ENCODE measurements around the gene TTC7B.

The TTC7B gene

GRCh38 chr14:90523961-90524875 is 292.0 kb downstream of the TTC7B start:
- Histone ChIP-seq H3K9me3 (ENCODE audit: control insufficient read depth, insufficient read depth, low read length) (no peaks in the 10 kb centered on the region), H3K4me3 (ENCODE audit: low read depth, low read length) (no peak overlapping the region), H3K9ac (ENCODE audit: low read depth, low read length) (no peak overlapping the region), H3K4me1 (ENCODE audit: control insufficient read depth, insufficient read depth, low read length) (no peaks in the 10 kb centered on the region), H3K36me3 (ENCODE audit: control insufficient read depth, insufficient read depth, low read length) (no peaks in the 10 kb centered on the region), H3K27me3 (ENCODE audit: control insufficient read depth, insufficient read depth, low read length) (no peaks in the 10 kb centered on the region)

GRCh38 chr14:90523544-90523943 is 292.7 kb downstream of the TTC7B start:
- no peaks in the 10 kb centered on the region for H3K9me3 ChIP-seq (ENCODE audit: control insufficient read depth, insufficient read depth, low read length)

GRCh38 chr14:90522571-90523191 is 293.5 kb downstream of the TTC7B start:
- Histone ChIP-seq H3K4me3 (ENCODE audit: low read depth, low read length) (no peak overlapping the region), H3K36me3 (ENCODE audit: control insufficient read depth, insufficient read depth, low read length) (no peaks in the 10 kb centered on the region), H3K4me1 (ENCODE audit: control insufficient read depth, insufficient read depth, low read length) (peaks cover 2% of the 10 kb centered on the region), H3K9me3 (ENCODE audit: control insufficient read depth, insufficient read depth, low read length) (no peaks in the 10 kb centered on the region), H3K27me3 (ENCODE audit: control insufficient read depth, insufficient read depth, low read length) (no peaks in the 10 kb centered on the region), H3K9ac (ENCODE audit: low read depth, low read length) (no peak overlapping the region)

More at GRCh38 chr14:90523544-90523943, 292.7 kb downstream of the TTC7B start:
- no peaks in the 10 kb centered on the region for H3K27me3 ChIP-seq (ENCODE audit: control insufficient read depth, insufficient read depth, low read length)
- peaks cover under 1% of the 10 kb centered on the region for H3K4me1 ChIP-seq (ENCODE audit: control insufficient read depth, insufficient read depth, low read length)
- H3K9ac ChIP-seq (ENCODE audit: low read depth, low read length), result no peak overlapping the region
- H3K36me3 ChIP-seq (ENCODE audit: control insufficient read depth, insufficient read depth, low read length), result no peaks in the 10 kb centered on the region
- no peak overlapping the region for H3K4me3 ChIP-seq (ENCODE audit: low read depth, low read length)

GRCh38 chr14:90521930-90522483 is 294.2 kb downstream of the TTC7B start:
- Histone ChIP-seq H3K36me3 (ENCODE audit: control insufficient read depth, insufficient read depth, low read length) (no peaks in the 10 kb centered on the region), H3K4me1 (ENCODE audit: control insufficient read depth, insufficient read depth, low read length) (peaks cover 2% of the 10 kb centered on the region), H3K9ac (ENCODE audit: low read depth, low read length) (no peak overlapping the region), H3K9me3 (ENCODE audit: control insufficient read depth, insufficient read depth, low read length) (no peaks in the 10 kb centered on the region), H3K27me3 (ENCODE audit: control insufficient read depth, insufficient read depth, low read length) (no peaks in the 10 kb centered on the region), H3K4me3 (ENCODE audit: low read depth, low read length) (no peak overlapping the region)

- H3K4me3 ChIP-seq (ENCODE audit: low read depth, low read length), result no peak overlapping the region
- no peaks in the 10 kb centered on the region for H3K9me3 ChIP-seq (ENCODE audit: control insufficient read depth, insufficient read depth, low read length)
- H3K4me1 ChIP-seq (ENCODE audit: control insufficient read depth, insufficient read depth, low read length), result peaks cover 2% of the 10 kb centered on the region
- no peaks in the 10 kb centered on the region for H3K36me3 ChIP-seq (ENCODE audit: control insufficient read depth, insufficient read depth, low read length)
- no peak overlapping the region for H3K9ac ChIP-seq (ENCODE audit: low read depth, low read length)
- no peaks in the 10 kb centered on the region for H3K27me3 ChIP-seq (ENCODE audit: control insufficient read depth, insufficient read depth, low read length)
Observed at GRCh38 chr14:90521084-90521929, 294.9 kb downstream of the TTC7B start.

- H3K36me3 ChIP-seq (ENCODE audit: control insufficient read depth, insufficient read depth, low read length), result no peaks in the 10 kb centered on the region
- peaks cover 2% of the 10 kb centered on the region for H3K4me1 ChIP-seq (ENCODE audit: control insufficient read depth, insufficient read depth, low read length)
- no peak overlapping the region for H3K4me3 ChIP-seq (ENCODE audit: low read depth, low read length)
- no peaks in the 10 kb centered on the region for H3K9me3 ChIP-seq (ENCODE audit: control insufficient read depth, insufficient read depth, low read length)
- no peak overlapping the region for H3K9ac ChIP-seq (ENCODE audit: low read depth, low read length)
- H3K27me3 ChIP-seq (ENCODE audit: control insufficient read depth, insufficient read depth, low read length), result no peaks in the 10 kb centered on the region
Observed at GRCh38 chr14:90520326-90520725, 295.9 kb downstream of the TTC7B start.

GRCh38 chr14:90519262-90519920 is 296.8 kb downstream of the TTC7B start:
- Histone ChIP-seq H3K4me3 (ENCODE audit: low read depth, low read length) (no peak overlapping the region), H3K9me3 (ENCODE audit: control insufficient read depth, insufficient read depth, low read length) (no peaks in the 10 kb centered on the region), H3K36me3 (ENCODE audit: control insufficient read depth, insufficient read depth, low read length) (no peaks in the 10 kb centered on the region), H3K27me3 (ENCODE audit: control insufficient read depth, insufficient read depth, low read length) (no peaks in the 10 kb centered on the region), H3K4me1 (ENCODE audit: control insufficient read depth, insufficient read depth, low read length) (peaks cover 2% of the 10 kb centered on the region), H3K9ac (ENCODE audit: low read depth, low read length) (no peak overlapping the region)

GRCh38 chr14:90518941-90519256 is 297.3 kb downstream of the TTC7B start:
- no peak overlapping the region for H3K4me3 ChIP-seq (ENCODE audit: low read depth, low read length)
- H3K4me1 ChIP-seq (ENCODE audit: control insufficient read depth, insufficient read depth, low read length), result peaks cover 2% of the 10 kb centered on the region
- no peaks in the 10 kb centered on the region for H3K27me3 ChIP-seq (ENCODE audit: control insufficient read depth, insufficient read depth, low read length)
- no peak overlapping the region for H3K9ac ChIP-seq (ENCODE audit: low read depth, low read length)
- no peaks in the 10 kb centered on the region for H3K36me3 ChIP-seq (ENCODE audit: control insufficient read depth, insufficient read depth, low read length)
- H3K9me3 ChIP-seq (ENCODE audit: control insufficient read depth, insufficient read depth, low read length), result no peaks in the 10 kb centered on the region

GRCh38 chr14:90518069-90518940 is 297.9 kb downstream of the TTC7B start:
- peaks cover 2% of the 10 kb centered on the region for H3K4me1 ChIP-seq (ENCODE audit: control insufficient read depth, insufficient read depth, low read length)
- no peak overlapping the region for H3K9ac ChIP-seq (ENCODE audit: low read depth, low read length)
- H3K27me3 ChIP-seq (ENCODE audit: control insufficient read depth, insufficient read depth, low read length), result no peaks in the 10 kb centered on the region
- no peaks in the 10 kb centered on the region for H3K9me3 ChIP-seq (ENCODE audit: control insufficient read depth, insufficient read depth, low read length)
- H3K36me3 ChIP-seq (ENCODE audit: control insufficient read depth, insufficient read depth, low read length), result no peaks in the 10 kb centered on the region
- no peak overlapping the region for H3K4me3 ChIP-seq (ENCODE audit: low read depth, low read length)

- H3K4me1 ChIP-seq (ENCODE audit: control insufficient read depth, insufficient read depth, low read length), result peaks cover 2% of the 10 kb centered on the region
Observed at GRCh38 chr14:90517076-90517841, 299.0 kb downstream of the TTC7B start.

More at GRCh38 chr14:90517076-90517841, 299.0 kb downstream of the TTC7B start:
- Histone ChIP-seq H3K36me3 (ENCODE audit: control insufficient read depth, insufficient read depth, low read length) (no peaks in the 10 kb centered on the region), H3K4me3 (ENCODE audit: low read depth, low read length) (no peak overlapping the region), H3K9me3 (ENCODE audit: control insufficient read depth, insufficient read depth, low read length) (no peaks in the 10 kb centered on the region), H3K9ac (ENCODE audit: low read depth, low read length) (no peak overlapping the region), H3K27me3 (ENCODE audit: control insufficient read depth, insufficient read depth, low read length) (no peaks in the 10 kb centered on the region)
